K562 (cell line): ENCODE measurements around the gene DDX51.

Experiments used
- BMI1 ChIP-seq: fragments of 150-350 bp; IDR thresholded peaks from 2 replicates; pipeline ENCODE4 v1.6.1; 2014; ENCODE audit warnings: low read length
- GATA2 ChIP-seq: sonication (generic); formaldehyde crosslinking; IDR thresholded peaks from 2 replicates; pipeline ENCODE4 v1.4.0; 2020; ENCODE audit warnings: mild to moderate bottlenecking, missing genetic modification reagents
- POLR2AphosphoS2 ChIP-seq: IDR thresholded peaks from 2 replicates; pipeline ENCODE4 v1.6.1; 2012; ENCODE audit warnings: low read length, improper control_type of control experiment
- ZNF253 ChIP-seq: fragments of 250-450 bp; sonication (Bioruptor Pico); conservative IDR thresholded peaks from 2 replicates; pipeline ENCODE4 v1.6.1; 2021; ENCODE audit warnings: mild to moderate bottlenecking
- ZNF740 ChIP-seq, 3 experiments: fragments of 200-800 bp in 1 of 3; sonication (Bioruptor generic) in 1 of 3; sonication (generic) in 1 of 3; formaldehyde crosslinking in 1 of 3; IDR thresholded peaks; 2 replicates each; pipeline versions ENCODE4 v1.6.1 to v1.8.0; 2016 to 2022; ENCODE audit warnings: mild to moderate bottlenecking in 2 of 3, missing compliant biosample characterization in 2 of 3, missing genetic modification characterization in 2 of 3, missing genetic modification reagents in 1 of 3
- TF ChIP-seq, protein P1 (sequence below), 3 experiments: IDR thresholded peaks in 2 of 3; conservative IDR thresholded peaks in 1 of 3; 2 replicates each; pipeline ENCODE4 v1.5.1; 2011 to 2012; ENCODE audit warnings: low read length in 3 of 3, mild to moderate bottlenecking in 3 of 3, control low read depth in 2 of 3, improper control_type of control experiment in 1 of 3, inconsistent platforms in 1 of 3, low read depth in 1 of 3, mixed read lengths in 1 of 3, moderate library complexity in 1 of 3; ENCODE audit not compliant: insufficient read depth in 2 of 3

DNA sequence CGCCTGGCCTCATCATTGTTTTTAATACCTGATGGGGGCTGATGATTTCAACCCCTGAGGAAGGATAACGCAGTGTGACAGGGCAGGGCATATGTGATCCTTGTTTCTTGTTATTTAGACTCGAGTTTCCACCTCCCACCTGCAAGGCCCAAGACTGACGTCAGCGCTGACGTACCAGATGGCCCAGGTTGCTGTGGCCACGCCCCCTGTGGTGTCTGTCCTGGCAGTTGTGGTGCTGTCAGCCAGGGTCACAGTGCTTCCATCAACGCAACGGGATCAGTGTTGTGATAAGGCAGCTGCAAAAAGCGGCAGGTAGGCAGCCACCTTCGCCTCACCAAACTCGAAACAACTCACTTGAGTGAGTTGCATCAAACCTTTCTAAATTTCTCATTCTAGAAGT is 18.4 kb downstream of the DDX51 start:
- TF ChIP-seq ZNF740 (CRISPR knock-in tag; IDR thresholded peaks at IDR 0.05) (no peak), ZNF740 (tag; IDR thresholded peaks at IDR 0.05) (no peak), GATA2 (CRISPR knock-in tag) (no peak), POLR2AphosphoS2 (no peak), ZNF253 (CRISPR knock-in tag) (no peak), BMI1 (no peak)
- TF ChIP-seq, protein P1, sequence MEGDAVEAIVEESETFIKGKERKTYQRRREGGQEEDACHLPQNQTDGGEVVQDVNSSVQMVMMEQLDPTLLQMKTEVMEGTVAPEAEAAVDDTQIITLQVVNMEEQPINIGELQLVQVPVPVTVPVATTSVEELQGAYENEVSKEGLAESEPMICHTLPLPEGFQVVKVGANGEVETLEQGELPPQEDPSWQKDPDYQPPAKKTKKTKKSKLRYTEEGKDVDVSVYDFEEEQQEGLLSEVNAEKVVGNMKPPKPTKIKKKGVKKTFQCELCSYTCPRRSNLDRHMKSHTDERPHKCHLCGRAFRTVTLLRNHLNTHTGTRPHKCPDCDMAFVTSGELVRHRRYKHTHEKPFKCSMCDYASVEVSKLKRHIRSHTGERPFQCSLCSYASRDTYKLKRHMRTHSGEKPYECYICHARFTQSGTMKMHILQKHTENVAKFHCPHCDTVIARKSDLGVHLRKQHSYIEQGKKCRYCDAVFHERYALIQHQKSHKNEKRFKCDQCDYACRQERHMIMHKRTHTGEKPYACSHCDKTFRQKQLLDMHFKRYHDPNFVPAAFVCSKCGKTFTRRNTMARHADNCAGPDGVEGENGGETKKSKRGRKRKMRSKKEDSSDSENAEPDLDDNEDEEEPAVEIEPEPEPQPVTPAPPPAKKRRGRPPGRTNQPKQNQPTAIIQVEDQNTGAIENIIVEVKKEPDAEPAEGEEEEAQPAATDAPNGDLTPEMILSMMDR (IDR thresholded peaks at IDR 0.05 in 2 of 3, conservative IDR thresholded peaks at IDR 0.05 in 1 of 3; ENCODE audit: insufficient read depth in 2 of 3, low read depth in 1 of 3, low read length in 3 of 3), result no peak
